NB4 (cell line): ENCODE measurements around the gene RAB1A.

Source experiments
- CTCF ChIP-seq: IDR thresholded peaks from one replicate; pipeline ENCODE4 v1.5.1; 2012; ENCODE audit warnings: low read depth, low read length
- POLR2A ChIP-seq: IDR thresholded peaks from 2 replicates; pipeline ENCODE4 v1.6.1; 2011; ENCODE audit warnings: mild to moderate bottlenecking; ENCODE audit not compliant: insufficient read length; ENCODE audit errors: extremely low read depth

GRCh38 chr2:65072181-65072970 is 57.5 kb downstream of the RAB1A start:
- TF ChIP-seq POLR2A (no peak), CTCF (no peak)
